ENCODE measurements around the gene CNST. TPM values are rescaled to one million over a fixed set of nuclear protein-coding genes. Genes with fewer than 3 reads are reported as not detected.
A peak's percentile ranks its signal among the peaks of the same experiment; 100 is the strongest.

The CNST gene
- total RNA-seq, 4 donors from 2014 or later = 38.8 to 49.5 (median 41.7) TPM

DNA sequence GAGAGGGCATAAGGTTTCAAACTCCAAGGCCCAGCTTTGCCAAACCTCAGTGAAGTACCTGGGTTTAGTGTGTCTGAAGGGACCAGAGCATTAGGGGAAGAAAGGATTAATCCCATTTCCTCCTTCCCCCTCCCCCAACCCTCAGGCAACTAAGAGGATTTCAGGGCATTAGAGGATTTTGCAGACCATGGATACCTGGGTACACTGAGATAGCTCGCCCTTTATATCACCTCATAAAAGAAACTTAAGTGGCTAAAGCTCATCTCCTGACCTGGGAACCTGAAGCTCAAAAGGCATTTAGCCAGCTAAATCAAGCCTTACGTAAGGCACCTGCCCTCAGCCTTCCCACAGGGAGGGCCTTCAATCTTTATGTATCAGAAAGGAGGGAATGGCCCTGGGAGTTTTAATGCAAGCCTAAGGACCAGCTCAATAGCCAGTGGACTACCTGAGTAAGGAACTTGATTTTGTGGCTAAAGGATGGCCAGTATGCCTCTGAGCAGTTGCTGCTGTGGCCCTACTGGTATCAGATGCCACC, 32.8 kb upstream of the CNST start:
- Histone ChIP-seq H3K4me3 (replicated peaks in 1 of 3) (no peak overlapping the region), H3K36me3 (no peaks in the 10 kb centered on the region), H3K4me1 (peaks cover 19 to 20% of the 10 kb centered on the region in 2 donors), H3K9me3 (no peaks in the 10 kb centered on the region), H3K27ac (peak overlapping the region in 2 of 3 donors; percentile 59 to 72), H3K27me3 (no peaks in the 10 kb centered on the region)
- WGBS, 2 donors = 75 to 78% methylated on average over 2 of the region's 2 CpGs
- no peak for DNase-seq
- TF ChIP-seq POLR2A (IDR thresholded peaks at IDR 0.05) (no peak), CTCF (IDR thresholded peaks at IDR 0.05) (no peak)
- intact Hi-C loops (cut with DNase I) = no loop called here

DNA sequence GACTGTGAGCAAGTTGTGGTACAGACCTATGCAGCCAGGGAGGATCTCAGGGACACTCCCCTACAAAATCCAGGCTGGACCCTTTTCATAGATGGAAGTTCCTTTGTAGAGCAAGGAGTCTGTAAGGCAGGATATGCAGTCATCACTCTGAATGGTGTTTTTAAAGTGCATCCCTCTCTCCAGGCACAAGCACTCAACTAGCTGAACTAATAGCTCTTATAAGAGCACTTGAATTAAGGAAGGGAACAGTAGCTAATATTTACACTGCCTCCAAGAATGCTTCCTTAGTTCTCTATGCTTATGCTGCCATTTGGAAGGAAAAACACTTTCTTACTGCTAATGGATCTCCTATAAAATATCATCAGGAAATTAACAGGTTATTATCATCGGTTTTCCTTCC, 32.1 kb upstream of the CNST start:
- intact Hi-C loops (cut with DNase I) = no loop called here
- H3K4me1 ChIP-seq = peaks cover 19 to 20% of the 10 kb centered on the region in 2 donors
- H3K9me3 ChIP-seq = no peaks in the 10 kb centered on the region
- no peaks in the 10 kb centered on the region for H3K27me3 ChIP-seq
- TF ChIP-seq CTCF (IDR thresholded peaks at IDR 0.05) (peak in 1 of 6 experiments; percentile 21), POLR2A (IDR thresholded peaks at IDR 0.05) (peak in 1 of 2 donors; percentile 19)
- H3K36me3 ChIP-seq = no peaks in the 10 kb centered on the region
- peak; percentile 26 to 32 for DNase-seq
- peak overlapping the region; percentile 72 to 83 (median 76) for H3K27ac ChIP-seq
- WGBS, 2 donors = 31 to 64% methylated on average over 1 of the region's 1 CpG
- H3K4me3 ChIP-seq (replicated peaks in 1 of 3) = no peak overlapping the region

- no peak for DNase-seq
- peaks cover 8 to 9% of the 10 kb centered on the region in 2 donors for H3K36me3 ChIP-seq
- H3K27ac ChIP-seq = no peak overlapping the region
- WGBS, 2 donors = 74 to 82% methylated on average over 7 of the region's 7 CpGs
- H3K27me3 ChIP-seq = no peaks in the 10 kb centered on the region
- H3K9me3 ChIP-seq = no peaks in the 10 kb centered on the region
- peaks cover 19 to 20% of the 10 kb centered on the region in 2 donors for H3K4me1 ChIP-seq
- H3K4me3 ChIP-seq (replicated peaks in 1 of 3) = no peak overlapping the region
- TF ChIP-seq CTCF (IDR thresholded peaks at IDR 0.05) (no peak), POLR2A (IDR thresholded peaks at IDR 0.05) (no peak)
- intact Hi-C loops (cut with DNase I) = no loop called here
Observed at GRCh38 chr1:246537441-246537840, 28.8 kb upstream of the CNST start.

DNA sequence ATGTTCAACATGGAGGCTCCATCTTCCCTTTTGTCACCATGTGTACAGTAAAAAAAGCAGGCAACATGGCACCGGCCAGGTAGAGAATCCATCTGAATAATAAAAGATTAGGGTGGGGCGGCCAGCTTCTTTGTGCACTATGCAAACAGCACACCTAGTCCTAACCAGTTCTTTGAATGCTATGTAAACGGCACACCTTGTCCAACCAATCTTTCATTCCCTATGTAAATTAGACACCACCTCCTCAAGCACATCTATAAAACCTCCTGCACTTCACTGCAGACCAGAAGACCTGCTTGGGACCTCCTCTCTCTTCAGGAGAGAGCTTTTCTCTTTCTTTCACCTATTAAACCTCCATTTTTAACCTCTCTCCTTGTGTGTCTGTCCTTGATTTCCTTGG, 28.4 kb upstream of the CNST start:
- Histone ChIP-seq H3K27ac (no peak overlapping the region), H3K27me3 (no peaks in the 10 kb centered on the region), H3K36me3 (peaks cover 9% of the 10 kb centered on the region in 2 donors), H3K4me1 (peaks cover 18 to 19% of the 10 kb centered on the region in 2 donors), H3K4me3 (replicated peaks in 1 of 3) (no peak overlapping the region), H3K9me3 (no peaks in the 10 kb centered on the region)
- TF ChIP-seq POLR2A (IDR thresholded peaks at IDR 0.05) (no peak), CTCF (IDR thresholded peaks at IDR 0.05) (no peak)
- no peak for DNase-seq
- 89 to 97% methylated on average over 3 of the region's 3 CpGs for WGBS, 2 donors
- intact Hi-C loops (cut with DNase I) = no loop called here

GRCh38 chr1:246540738-246541491, 25.3 kb upstream of the CNST start:
- TF ChIP-seq CTCF (IDR thresholded peaks at IDR 0.05) = no peak
- Histone ChIP-seq H3K27me3 (no peaks in the 10 kb centered on the region), H3K4me1 (no peaks in the 10 kb centered on the region), H3K9me3 (no peaks in the 10 kb centered on the region), H3K27ac (no peak overlapping the region), H3K4me3 (replicated peaks in 1 of 3) (no peak overlapping the region), H3K36me3 (peaks cover 19 to 27% of the 10 kb centered on the region in 2 donors)
- WGBS, 2 donors = 93% methylated on average over 7 of the region's 7 CpGs
- intact Hi-C loops (cut with DNase I) = no loop called here
- no peak for DNase-seq
